SK-N-DZ (cell line): ENCODE data around the gene DNASE1L3.
A peak's percentile ranks its signal among the peaks of the same experiment; 100 is the strongest.
"Not testable (repeated sequence)": the region's sequence is repeated elsewhere in the genome, so short reads cannot be mapped to it uniquely, and the experiment has no call there.

Experiments used
- DNase-seq: peaks from one replicate; pipeline ENCODE4 v3.0.0-alpha.2; 2015; ENCODE audit warnings: low spot score

Gene DNASE1L3

GRCh38 chr3:58236527-58237237 is 25.9 kb upstream of the DNASE1L3 start:
- peak; percentile 37 for DNase-seq

DNA sequence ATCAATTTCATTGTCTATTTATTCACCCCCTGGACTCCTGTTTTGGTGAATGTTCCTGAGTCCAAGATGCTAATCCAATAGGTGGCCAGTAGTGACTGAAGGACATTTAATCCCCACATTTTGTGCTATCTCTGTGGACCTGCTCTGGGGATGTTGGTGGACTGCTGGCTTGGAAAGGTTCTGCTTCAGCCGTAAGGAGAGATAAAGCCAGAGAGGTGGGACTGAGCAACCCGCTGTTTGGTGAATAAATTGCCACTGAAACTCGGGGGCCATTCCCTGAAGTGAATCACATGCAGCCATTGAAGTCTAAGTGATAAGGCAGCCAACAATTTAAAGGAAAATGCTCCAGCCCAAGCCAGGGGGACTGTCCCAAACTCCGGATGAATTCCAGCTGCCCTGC is 25.2 kb upstream of the DNASE1L3 start:
- no peak for DNase-seq

DNA sequence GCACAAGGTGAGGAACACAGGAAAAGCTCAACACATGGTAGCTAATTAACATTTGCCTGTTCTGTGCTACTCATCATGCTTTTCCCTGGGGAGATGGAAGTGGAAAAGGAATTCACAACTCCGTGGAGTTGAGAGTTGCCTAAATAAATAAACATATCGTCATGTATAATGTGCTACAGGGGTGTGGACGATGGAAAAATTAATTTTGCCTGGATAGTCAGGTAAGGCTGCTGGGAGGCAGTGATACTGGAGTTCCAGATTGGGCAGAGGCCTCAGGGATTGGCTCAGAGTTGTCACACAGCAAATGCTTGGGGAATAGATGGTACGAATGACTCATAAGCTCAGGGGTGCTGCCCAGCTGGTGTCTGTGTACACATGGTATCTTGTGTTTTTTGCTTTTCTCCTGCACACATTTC is 23.8 kb upstream of the DNASE1L3 start:
- no peak for DNase-seq

- DNase-seq: no peak
Observed at GRCh38 chr3:58231666-58232065, 20.9 kb upstream of the DNASE1L3 start.

- DNase-seq: no peak
Observed at GRCh38 chr3:58230876-58231552, 20.2 kb upstream of the DNASE1L3 start.

DNA sequence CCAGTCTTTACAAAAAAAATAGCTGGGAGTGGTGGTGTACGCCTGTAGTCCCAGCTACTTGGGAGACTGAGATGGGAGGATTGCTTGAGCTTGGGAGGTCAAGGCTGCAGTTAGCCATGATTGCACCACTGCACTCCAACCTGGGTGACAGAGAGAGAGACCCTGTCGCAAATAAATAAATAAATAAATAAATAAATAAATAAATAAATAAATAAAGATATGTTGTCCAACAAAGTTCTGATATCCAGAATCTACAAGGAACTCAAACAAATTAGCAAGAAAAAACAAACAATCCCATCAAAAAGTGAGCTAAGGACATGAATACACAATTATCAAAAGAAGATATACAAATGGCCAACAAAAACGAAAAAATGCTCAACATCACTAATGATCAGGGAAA is 17.2 kb upstream of the DNASE1L3 start:
- not testable (repeated sequence) for DNase-seq

DNA sequence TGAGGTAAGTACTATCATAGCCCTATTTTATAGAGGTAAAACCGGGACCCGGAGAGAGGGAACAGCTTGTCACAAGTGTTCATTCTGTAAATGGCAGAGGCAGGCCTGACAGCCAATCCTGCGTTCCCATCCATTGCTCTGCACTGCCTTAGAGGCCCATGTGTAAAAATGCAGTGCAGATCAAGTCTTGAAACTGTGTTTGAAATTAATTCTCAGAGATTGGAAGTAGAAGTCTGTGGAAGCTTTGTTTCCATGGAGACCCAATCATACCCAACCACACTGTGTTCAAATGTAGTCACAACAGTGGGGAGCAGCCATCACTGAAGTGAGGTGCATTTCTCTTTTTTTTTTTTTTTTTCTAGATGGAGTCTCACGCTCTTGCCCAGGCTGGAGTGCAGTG is 13.1 kb upstream of the DNASE1L3 start:
- no peak for DNase-seq

GRCh38 chr3:58222161-58222724 is 11.5 kb upstream of the DNASE1L3 start:
- DNase-seq: no peak

DNA sequence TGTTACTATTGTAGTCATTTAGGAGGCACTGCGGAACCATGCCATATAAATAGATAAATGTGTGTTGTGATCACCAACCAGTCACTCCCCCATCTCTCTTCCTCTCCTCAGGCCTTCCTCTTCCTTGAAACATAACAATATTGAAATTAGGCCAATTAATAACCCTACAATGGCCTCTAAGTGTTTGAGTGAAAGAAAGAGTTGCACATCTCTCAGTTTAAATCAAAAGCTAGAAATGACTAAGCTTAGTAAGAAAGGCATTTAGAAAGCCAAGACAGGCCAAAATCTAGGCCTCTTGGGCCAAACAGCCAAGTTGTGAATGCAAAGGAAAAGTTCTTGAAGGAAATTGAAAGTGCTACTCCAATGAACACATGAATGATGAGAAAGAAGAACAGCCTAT is 8.1 kb upstream of the DNASE1L3 start:
- DNase-seq: no peak

DNA sequence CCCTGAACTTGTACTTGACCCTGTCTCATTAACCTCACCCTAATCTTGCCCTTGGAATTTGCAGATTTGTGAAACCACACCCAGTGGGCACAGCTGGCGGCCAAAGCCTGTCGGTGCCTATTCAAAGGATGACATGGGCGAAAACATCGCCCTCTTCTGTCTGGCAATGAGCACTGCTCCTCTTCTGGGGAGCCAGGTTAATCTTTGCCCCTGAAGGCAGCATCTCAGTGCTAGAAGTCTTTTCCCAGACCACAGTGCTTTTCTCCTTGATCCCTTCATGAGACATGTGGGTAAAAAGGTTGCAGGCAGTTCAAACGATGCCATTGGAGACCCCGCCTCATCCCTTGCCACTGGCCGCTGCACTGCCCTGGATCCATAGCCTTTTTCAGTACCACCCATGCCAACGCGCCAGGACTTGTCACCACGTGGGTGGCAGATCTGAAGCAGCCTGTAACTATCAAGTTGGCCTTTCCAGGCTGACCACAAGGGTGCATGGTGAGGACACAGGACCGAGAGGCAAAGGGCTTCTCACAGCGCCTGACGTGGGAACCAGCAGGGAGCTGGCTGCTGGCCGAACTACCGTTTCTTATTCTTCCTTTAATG is 6.5 kb upstream of the DNASE1L3 start:
- DNase-seq: peak; percentile 48

DNA sequence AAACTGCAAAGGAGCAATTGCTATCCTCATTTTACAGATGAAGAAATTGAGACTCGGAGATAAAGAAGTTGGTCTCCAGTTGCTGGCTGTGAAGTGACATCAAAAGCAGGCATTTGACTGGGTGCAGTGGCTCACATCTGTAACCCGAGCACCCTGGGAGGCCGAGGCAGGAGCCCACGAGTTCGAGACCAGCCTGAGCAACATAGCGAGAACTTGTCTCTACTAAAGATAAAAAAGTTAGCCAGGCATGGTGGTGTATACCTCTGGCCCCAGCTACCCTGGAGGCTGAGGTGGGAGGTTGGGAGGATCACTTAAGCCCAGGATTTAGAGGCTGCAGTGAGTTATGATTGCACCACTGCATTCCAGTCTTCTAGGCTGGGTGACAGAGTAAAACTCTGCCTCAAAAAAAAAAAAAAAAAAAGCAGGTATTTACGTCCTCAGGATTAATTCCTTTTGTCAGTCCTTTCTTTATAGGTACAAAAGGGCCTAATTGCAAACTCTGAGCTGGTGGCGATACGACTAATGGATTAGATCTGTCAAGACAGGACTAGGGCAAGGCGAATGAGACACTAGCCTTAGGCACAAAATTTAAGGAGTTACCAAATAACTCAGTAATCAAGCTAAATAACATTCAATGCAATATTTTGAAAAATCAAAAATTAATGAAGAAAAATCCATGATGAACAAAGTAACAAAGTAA is 5.9 kb upstream of the DNASE1L3 start:
- no peak for DNase-seq

- DNase-seq: no peak
Observed at GRCh38 chr3:58215317-58216025, 4.7 kb upstream of the DNASE1L3 start.

- no peak for DNase-seq
Observed at GRCh38 chr3:58214484-58215316, 3.9 kb upstream of the DNASE1L3 start.

GRCh38 chr3:58209933-58210332 is 839 bp downstream of the DNASE1L3 start:
- DNase-seq: no peak

GRCh38 chr3:58207954-58208353 is 2.8 kb downstream of the DNASE1L3 start:
- no peak for DNase-seq

- DNase-seq: no peak
Observed at GRCh38 chr3:58206406-58207011, 4.3 kb downstream of the DNASE1L3 start.

GRCh38 chr3:58205981-58206380 is 4.8 kb downstream of the DNASE1L3 start:
- DNase-seq: no peak

DNA sequence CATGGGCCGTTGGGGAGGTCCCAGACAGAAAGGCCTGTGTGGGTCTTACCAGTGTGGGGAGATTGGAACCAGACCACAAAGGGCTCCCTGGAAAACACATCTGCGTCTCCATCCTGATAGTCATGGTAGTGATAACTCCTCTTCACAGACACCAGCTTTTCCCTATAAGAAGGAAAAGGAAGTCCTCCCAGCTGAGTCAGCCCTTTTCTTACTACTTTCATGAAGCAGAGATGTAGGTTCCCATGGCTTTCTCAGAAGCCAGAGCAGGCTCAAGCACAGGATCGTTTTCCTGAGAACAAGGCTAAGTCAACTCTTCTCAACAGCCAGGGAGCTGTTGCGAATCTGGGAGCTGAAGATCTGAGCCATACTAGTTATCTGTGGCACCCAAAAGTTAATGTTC is 6.1 kb downstream of the DNASE1L3 start:
- no peak for DNase-seq

DNA sequence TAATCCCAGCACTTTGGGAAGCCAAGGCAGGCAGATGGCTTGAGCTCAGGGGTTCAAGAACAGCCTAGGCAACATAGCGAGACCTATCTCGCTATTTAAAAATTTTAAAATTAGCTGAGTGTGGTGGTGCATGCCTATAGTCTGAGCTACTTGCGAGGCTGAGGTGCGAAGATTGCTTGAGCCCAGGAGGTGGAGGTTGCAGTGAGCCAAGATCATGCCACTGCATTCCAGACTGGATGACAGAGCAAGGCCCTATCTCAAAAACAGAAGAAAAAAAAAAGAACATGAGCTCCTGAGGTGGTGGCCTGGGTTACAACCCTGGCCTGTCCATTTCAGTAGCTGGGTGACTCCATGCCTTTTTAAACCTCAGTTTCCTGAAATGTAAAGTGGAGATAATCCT is 7.2 kb downstream of the DNASE1L3 start:
- DNase-seq: no peak

GRCh38 chr3:58202917-58203360 is 7.8 kb downstream of the DNASE1L3 start:
- DNase-seq: no peak
